ENCODE results near the gene WNT6. TPM values are rescaled to one million over a fixed set of nuclear protein-coding genes. Genes with fewer than 3 reads are reported as not detected.
A peak's percentile ranks its signal among the peaks of the same experiment; 100 is the strongest.

Gene WNT6
- total and polyA plus RNA-seq, 10 of the 15 experiments (the other 5 are each of a cell fraction or from before 2014, with no cell fraction given): 0.11 to 0.44 (median 0.22) TPM; not detected in 5

DNA sequence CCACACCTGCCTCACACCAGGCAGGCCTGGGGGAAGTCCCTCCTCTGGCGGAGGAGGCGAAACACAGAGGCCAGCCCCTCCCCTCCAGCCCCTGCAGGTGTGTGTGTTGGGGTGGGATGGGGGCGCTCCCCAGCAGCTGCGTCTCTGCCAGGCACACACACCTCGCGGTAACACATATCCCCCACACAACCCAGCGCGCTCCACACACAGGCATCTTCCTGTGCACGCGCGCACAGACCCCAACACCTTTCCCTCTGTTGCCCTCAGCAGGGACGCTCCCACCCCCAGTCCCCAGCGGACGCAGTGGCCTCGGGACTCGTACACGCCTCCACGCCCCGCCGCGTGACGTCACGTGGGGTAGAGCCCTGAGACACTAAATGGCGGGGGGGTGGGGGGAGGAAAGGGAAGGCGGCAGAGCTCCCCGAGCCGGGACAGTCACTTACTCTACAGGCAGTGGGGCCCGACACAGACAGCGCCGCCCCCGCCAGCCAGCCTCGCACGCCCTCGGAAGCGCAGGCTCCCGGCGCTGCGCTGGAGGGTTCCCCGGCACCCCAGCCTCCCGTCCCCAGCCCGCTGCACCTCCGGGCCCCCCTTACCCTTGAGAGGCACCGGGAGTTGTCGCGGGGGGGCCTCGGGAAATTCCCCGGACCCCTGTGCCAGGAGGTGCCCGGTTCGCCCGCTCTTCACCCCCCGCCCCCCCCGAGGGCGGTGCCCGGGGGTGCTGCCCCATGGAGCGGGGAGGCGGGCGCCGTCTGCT, 20.7 kb downstream of the WNT6 start, which contains the start of gene WNT10A (continued):
- no peak for TF ChIP-seq FOXM1 (IDR thresholded peaks at IDR 0.05; ENCODE audit: low read depth, low read length)
- no peak for TF ChIP-seq RAD21 (IDR thresholded peaks at IDR 0.05; ENCODE audit: insufficient read depth, low read depth, low read length)
- no peak for TF ChIP-seq ZBTB33 (IDR thresholded peaks at IDR 0.05)
- TF ChIP-seq, protein P1, sequence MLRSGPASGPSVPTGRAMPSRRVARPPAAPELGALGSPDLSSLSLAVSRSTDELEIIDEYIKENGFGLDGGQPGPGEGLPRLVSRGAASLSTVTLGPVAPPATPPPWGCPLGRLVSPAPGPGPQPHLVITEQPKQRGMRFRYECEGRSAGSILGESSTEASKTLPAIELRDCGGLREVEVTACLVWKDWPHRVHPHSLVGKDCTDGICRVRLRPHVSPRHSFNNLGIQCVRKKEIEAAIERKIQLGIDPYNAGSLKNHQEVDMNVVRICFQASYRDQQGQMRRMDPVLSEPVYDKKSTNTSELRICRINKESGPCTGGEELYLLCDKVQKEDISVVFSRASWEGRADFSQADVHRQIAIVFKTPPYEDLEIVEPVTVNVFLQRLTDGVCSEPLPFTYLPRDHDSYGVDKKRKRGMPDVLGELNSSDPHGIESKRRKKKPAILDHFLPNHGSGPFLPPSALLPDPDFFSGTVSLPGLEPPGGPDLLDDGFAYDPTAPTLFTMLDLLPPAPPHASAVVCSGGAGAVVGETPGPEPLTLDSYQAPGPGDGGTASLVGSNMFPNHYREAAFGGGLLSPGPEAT (IDR thresholded peaks at IDR 0.05; ENCODE audit: low read depth): peak; percentile 90
- peak; percentile 96 for TF ChIP-seq TCF3 (IDR thresholded peaks at IDR 0.05; ENCODE audit: borderline replicate concordance, insufficient read depth, low read depth, low read length)
- TF ChIP-seq ZNF207 (IDR thresholded peaks at IDR 0.05; ENCODE audit: borderline replicate concordance): no peak
- TF ChIP-seq ELK1 (IDR thresholded peaks at IDR 0.05; ENCODE audit: low read depth, low read length): no peak
- peak in 1 of 2 experiments; percentile 88; a peak in 2 of 3 replicates for TF ChIP-seq EGR1 (IDR thresholded peaks at IDR 0.05; ENCODE audit: borderline replicate concordance in 1 of 2, low read depth in 2 of 2, low read length in 2 of 2)
- TF ChIP-seq ESRRA (IDR thresholded peaks at IDR 0.05; ENCODE audit: low read length): no peak
- TF ChIP-seq, protein P2, sequence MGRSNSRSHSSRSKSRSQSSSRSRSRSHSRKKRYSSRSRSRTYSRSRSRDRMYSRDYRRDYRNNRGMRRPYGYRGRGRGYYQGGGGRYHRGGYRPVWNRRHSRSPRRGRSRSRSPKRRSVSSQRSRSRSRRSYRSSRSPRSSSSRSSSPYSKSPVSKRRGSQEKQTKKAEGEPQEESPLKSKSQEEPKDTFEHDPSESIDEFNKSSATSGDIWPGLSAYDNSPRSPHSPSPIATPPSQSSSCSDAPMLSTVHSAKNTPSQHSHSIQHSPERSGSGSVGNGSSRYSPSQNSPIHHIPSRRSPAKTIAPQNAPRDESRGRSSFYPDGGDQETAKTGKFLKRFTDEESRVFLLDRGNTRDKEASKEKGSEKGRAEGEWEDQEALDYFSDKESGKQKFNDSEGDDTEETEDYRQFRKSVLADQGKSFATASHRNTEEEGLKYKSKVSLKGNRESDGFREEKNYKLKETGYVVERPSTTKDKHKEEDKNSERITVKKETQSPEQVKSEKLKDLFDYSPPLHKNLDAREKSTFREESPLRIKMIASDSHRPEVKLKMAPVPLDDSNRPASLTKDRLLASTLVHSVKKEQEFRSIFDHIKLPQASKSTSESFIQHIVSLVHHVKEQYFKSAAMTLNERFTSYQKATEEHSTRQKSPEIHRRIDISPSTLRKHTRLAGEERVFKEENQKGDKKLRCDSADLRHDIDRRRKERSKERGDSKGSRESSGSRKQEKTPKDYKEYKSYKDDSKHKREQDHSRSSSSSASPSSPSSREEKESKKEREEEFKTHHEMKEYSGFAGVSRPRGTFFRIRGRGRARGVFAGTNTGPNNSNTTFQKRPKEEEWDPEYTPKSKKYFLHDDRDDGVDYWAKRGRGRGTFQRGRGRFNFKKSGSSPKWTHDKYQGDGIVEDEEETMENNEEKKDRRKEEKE (IDR thresholded peaks at IDR 0.05): no peak
- TF ChIP-seq, protein P3, sequence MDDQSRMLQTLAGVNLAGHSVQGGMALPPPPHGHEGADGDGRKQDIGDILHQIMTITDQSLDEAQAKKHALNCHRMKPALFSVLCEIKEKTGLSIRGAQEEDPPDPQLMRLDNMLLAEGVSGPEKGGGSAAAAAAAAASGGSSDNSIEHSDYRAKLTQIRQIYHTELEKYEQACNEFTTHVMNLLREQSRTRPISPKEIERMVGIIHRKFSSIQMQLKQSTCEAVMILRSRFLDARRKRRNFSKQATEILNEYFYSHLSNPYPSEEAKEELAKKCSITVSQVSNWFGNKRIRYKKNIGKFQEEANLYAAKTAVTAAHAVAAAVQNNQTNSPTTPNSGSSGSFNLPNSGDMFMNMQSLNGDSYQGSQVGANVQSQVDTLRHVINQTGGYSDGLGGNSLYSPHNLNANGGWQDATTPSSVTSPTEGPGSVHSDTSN (IDR thresholded peaks at IDR 0.05; ENCODE audit: insufficient replicate concordance, low read depth, low read length): no peak
- no peak for TF ChIP-seq SIX5 (IDR thresholded peaks at IDR 0.05; ENCODE audit: low read depth, low read length, severe bottlenecking)
- TF ChIP-seq EZH2 (IDR thresholded peaks at IDR 0.05; ENCODE audit: borderline replicate concordance, control insufficient read depth, low read depth, low read length): no peak
- TF ChIP-seq MTA3 (IDR thresholded peaks at IDR 0.05; ENCODE audit: borderline replicate concordance, low read length): no peak
- TF ChIP-seq USF2 (IDR thresholded peaks at IDR 0.05; ENCODE audit: borderline replicate concordance, low read depth, low read length): no peak; the same call in 1 of the 2 replicates
- peak; percentile 94 to 96 for TF ChIP-seq IKZF2 (IDR thresholded peaks at IDR 0.05)
- TF ChIP-seq TAF1 (IDR thresholded peaks at IDR 0.05; ENCODE audit: borderline replicate concordance, low read depth, low read length): peak; percentile 49; the same call in 1 of the 2 replicates
